HK-2 (cell line): ENCODE measurements around the gene NIM1K.
"Not testable (repeated sequence)": the region's sequence is repeated elsewhere in the genome, so short reads cannot be mapped to it uniquely, and the experiment has no call there.

Source experiments
- DNase-seq: peaks from one replicate; pipeline ENCODE4 v3.0.0-alpha.2; 2018; ENCODE audit not compliant: unreplicated experiment

Gene NIM1K

GRCh38 chr5:43190755-43191603 lies 1.0 kb upstream of the NIM1K start:
- DNase-seq = no peak

- DNase-seq = peak; percentile 18
These were observed 644 bp downstream of the NIM1K start for GRCh38 chr5:43192558-43193180.

GRCh38 chr5:43193181-43193893 lies 1.3 kb downstream of the NIM1K start:
- DNase-seq = peak; percentile 47

- no peak for DNase-seq
These were observed 1.9 kb downstream of the NIM1K start for GRCh38 chr5:43193894-43194265.

- DNase-seq = no peak
These were observed 3.7 kb downstream of the NIM1K start for GRCh38 chr5:43195670-43196265.

GRCh38 chr5:43197535-43197934 lies 5.5 kb downstream of the NIM1K start:
- no peak for DNase-seq

- not testable (repeated sequence) for DNase-seq
These were observed 9.4 kb downstream of the NIM1K start for GRCh38 chr5:43201442-43201841.

- DNase-seq = no peak
These were observed 10.4 kb downstream of the NIM1K start for GRCh38 chr5:43202380-43202779.

DNA sequence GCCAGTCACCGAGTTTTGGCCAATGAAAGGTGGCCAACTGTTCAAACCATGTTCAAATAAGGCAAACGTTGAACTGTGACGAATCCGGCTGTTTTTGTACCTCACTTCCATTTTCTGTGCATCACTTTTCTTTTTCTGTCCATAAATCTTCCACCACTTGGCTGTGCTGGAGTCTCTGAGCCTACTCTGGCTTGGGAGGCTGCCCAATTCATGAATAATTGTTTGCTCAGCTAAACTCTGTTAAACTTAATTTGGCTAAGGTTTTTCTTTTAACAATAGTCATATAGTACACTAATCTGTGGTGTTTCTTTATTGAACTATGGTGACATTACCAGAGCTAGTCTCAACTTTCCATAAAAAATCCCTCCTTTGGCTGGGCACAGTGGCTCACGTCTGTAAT lies 11.3 kb downstream of the NIM1K start:
- DNase-seq = no peak

GRCh38 chr5:43204958-43205357 lies 12.9 kb downstream of the NIM1K start:
- DNase-seq = no peak

DNA sequence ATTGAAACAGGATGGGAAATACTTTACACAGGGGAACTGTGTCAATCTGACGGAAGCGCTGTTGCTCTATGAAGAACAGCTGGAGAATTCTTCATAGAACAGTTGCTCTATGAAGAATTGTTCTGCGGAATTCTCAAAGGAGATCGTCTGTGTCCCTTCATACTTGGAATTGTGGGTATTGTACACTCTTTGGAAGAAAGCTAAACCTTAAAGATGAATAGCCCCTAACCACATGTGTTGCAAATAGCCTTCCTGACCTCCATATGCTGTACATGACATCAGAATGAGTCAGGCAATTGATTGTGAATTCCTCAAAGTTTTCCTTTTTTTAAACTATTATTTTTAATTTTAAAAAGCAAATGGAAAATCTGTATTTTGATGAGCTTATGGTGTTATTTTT lies 15.6 kb downstream of the NIM1K start:
- no peak for DNase-seq

DNA sequence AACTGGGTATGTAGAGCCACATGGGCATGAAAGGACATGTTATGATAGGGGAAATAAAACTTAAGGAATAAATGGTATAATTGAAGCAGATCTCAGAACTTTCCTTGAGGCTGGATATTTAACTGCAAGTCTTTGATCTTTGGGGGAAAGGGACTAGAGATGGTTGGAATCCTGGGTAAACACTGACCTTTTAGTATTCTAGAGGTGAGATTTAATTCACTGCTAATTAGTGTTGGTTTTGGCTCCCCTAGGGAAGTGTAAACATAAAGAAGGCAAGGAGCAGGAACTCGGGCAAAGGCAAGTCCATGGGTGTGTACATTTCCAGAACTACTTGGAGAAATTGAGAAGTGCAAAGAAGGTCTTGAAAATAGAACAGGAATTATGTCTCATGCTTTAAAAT lies 16.6 kb downstream of the NIM1K start:
- DNase-seq = no peak

GRCh38 chr5:43209060-43209459 lies 17.0 kb downstream of the NIM1K start:
- no peak for DNase-seq

DNA sequence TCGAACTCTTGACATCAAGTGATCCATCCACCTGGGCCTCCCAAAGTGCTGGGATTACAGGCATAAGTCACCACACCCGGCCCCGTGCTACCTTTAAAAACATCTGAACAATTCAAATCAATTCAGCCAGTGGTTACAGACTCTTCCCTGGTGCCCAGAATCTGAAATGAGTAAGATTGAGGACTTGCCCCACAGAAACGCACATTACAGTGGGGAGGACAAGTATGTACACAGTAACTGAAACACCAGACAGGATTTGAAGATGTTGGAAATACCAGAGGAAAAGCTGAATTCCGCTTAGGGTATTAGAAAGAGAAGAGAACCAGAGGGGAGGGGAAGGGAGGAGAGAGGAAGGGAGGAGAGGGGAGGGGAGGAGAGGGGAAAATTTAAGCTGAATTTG lies 17.8 kb downstream of the NIM1K start:
- DNase-seq = no peak

GRCh38 chr5:43210570-43210969 lies 18.5 kb downstream of the NIM1K start:
- no peak for DNase-seq

GRCh38 chr5:43213951-43214350 lies 21.9 kb downstream of the NIM1K start:
- no peak for DNase-seq

DNA sequence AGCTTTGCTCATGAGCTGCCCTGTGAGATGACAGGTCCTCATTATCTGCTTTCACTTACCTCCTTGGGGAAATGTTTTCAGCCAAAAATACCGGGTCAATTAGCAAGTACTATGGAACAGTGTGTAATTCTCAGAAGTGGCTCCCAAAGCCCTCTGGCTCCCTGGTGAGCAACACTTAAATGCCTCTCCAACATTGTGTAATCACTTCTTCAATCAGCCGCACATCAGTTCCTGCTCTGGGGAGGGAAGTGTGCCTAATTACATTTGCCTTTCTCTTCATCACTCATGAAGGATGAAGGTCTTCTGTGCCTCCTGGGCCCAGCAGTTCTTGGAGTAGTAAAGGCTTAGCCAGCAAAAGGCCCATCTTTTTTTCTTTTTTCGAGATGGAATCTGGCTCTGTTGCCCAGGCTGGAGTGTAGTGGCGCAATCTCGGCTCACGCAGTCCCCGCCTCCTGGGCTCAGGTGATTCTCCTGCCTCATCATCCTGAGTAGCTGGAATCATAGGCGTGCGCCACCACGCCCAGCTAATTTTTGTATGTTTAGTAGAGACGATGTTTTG lies 23.1 kb downstream of the NIM1K start:
- DNase-seq = no peak

DNA sequence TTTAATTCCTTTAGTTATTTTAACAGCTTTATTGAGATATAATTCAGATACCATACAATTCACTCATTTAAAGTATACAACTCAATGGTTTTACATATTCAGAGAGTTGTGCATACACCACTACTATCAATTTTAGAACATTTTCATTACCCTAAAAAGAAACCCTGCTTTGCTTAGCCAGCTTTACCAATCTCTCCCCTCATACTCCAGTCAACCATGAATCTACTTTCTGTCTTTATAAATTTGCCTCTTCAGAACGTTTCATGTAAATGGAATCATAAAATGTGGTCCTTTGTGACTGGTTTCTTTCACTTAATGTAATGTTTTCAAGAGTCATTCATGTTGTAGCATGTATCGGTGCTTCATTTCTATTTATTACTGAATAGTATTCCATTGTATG lies 24.9 kb downstream of the NIM1K start:
- DNase-seq = no peak

DNA sequence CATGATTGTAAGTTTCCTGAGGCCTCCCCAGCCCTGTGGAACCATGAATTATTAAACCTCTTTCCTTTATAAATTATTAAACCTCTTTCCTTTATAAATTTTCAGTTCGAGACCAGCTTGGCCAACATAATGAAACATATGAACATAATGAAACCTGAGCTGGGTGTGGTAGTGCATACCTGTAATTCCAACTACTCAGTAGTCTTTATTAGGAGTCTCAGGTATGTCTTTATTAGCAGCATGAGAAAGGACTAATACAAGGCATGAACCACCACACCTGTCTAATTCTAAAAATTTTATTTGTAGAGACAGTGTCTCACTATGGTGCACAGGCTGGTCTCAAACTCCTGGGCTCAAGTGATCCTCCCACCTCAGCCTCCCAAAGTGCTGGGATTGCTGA lies 27.1 kb downstream of the NIM1K start:
- DNase-seq = no peak

DNA sequence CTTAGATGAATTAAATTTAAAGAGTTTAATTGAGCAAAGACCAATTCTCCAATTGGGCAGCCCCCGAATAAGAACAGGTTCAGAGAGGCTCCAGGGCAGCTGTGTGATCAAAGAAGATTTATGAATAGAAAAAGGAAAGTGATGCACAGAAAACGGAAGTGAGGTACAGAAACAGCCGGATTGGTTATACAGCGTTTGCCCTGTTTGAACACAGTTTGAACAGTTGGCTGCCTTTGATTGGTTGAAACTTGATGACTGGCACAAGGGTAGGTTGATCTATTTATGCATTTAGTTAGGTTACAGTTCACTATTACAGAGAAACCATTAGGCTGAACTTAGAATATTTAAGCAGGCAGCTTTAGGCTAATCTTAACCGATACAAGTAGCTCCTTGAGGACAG lies 29.5 kb downstream of the NIM1K start:
- DNase-seq = no peak

GRCh38 chr5:43225649-43226245 lies 33.7 kb downstream of the NIM1K start:
- DNase-seq = no peak

- no peak for DNase-seq
These were observed 35.6 kb downstream of the NIM1K start for GRCh38 chr5:43227655-43228054.
